Astrocyte of the cerebellum (primary cell): Measurements from ENCODE around the gene ACMSD.

Experiments
- DNase-seq: peaks from one replicate; pipeline ENCODE4 v3.0.0-alpha.2; 2011; ENCODE audit warnings: low read depth
- H3K4me3 ChIP-seq: 2 replicates; pipeline ENCODE4 v1.5.1; 2011; ENCODE audit warnings: mild to moderate bottlenecking, low read depth, low read length, moderate library complexity
- CTCF ChIP-seq: IDR thresholded peaks from 2 replicates; pipeline ENCODE4 v1.5.1; 2012; ENCODE audit warnings: low read length, low read depth, moderate library complexity, mild to moderate bottlenecking; ENCODE audit errors: missing control alignments
- in situ Hi-C: cut with HindIII; loops from 2 replicates; pipeline ENCODE4 v1.10.0; 2017; ENCODE audit warnings: low sequenced_read_pairs

The ACMSD gene

GRCh38 chr2:134873152-134873551 lies 34.7 kb downstream of the ACMSD start:
- in situ Hi-C loops = no loop called here
- DNase-seq = no peak
- H3K4me3 ChIP-seq = no peak overlapping the region
- TF ChIP-seq CTCF = no peak

- H3K4me3 ChIP-seq = no peak overlapping the region
- no peak for DNase-seq
- no peak for TF ChIP-seq CTCF
- in situ Hi-C loops = no loop called here
These were observed 36.9 kb downstream of the ACMSD start for GRCh38 chr2:134875309-134875708.

- DNase-seq = no peak
These were observed 44.4 kb downstream of the ACMSD start for GRCh38 chr2:134882773-134883172.

GRCh38 chr2:134883552-134884293 lies 45.3 kb downstream of the ACMSD start:
- in situ Hi-C loops = no loop called here
- DNase-seq = no peak
- no peak overlapping the region for H3K4me3 ChIP-seq
- no peak for TF ChIP-seq CTCF

More at GRCh38 chr2:134882773-134883172, 44.4 kb downstream of the ACMSD start:
- TF ChIP-seq CTCF = no peak
- no peak overlapping the region for H3K4me3 ChIP-seq
- in situ Hi-C loops = no loop called here

GRCh38 chr2:134884435-134884834 lies 46.0 kb downstream of the ACMSD start:
- in situ Hi-C loops = no loop called here
- DNase-seq = no peak
- H3K4me3 ChIP-seq = no peak overlapping the region
- no peak for TF ChIP-seq CTCF

GRCh38 chr2:134892282-134893035 lies 54.0 kb downstream of the ACMSD start:
- no peak for TF ChIP-seq CTCF
- no peak for DNase-seq
- in situ Hi-C loops = no loop called here
- no peak overlapping the region for H3K4me3 ChIP-seq
